Adrenal gland (tissue), 5 donors: Measurements from ENCODE around the gene RASA4B.

Experiments used
- CTCF ChIP-seq, 6 experiments: fragments of 450-650 bp in 4 of 6; fragments of 200-600 bp in 2 of 6; sonication (generic) in 1 of 6; IDR thresholded peaks; 1 replicate in 5 of 6; 2 replicates in 1 of 6; pipeline versions ENCODE4 v1.5.1 to v1.8.0; 2016 to 2021; ENCODE audit warnings: antibody characterized with exemption in 6 of 6, mild to moderate bottlenecking in 2 of 6, moderate library complexity in 1 of 6
- POLR2A ChIP-seq, 2 donors: fragments of 450-650 bp; IDR thresholded peaks; one replicate each; pipeline ENCODE4 v1.6.1; 2017; ENCODE audit warnings: antibody characterized with exemption in 2 of 2, mild to moderate bottlenecking in 2 of 2, moderate library complexity in 1 of 2
- donor health status: DM: no; HTN: no; CAD: no.

DNA sequence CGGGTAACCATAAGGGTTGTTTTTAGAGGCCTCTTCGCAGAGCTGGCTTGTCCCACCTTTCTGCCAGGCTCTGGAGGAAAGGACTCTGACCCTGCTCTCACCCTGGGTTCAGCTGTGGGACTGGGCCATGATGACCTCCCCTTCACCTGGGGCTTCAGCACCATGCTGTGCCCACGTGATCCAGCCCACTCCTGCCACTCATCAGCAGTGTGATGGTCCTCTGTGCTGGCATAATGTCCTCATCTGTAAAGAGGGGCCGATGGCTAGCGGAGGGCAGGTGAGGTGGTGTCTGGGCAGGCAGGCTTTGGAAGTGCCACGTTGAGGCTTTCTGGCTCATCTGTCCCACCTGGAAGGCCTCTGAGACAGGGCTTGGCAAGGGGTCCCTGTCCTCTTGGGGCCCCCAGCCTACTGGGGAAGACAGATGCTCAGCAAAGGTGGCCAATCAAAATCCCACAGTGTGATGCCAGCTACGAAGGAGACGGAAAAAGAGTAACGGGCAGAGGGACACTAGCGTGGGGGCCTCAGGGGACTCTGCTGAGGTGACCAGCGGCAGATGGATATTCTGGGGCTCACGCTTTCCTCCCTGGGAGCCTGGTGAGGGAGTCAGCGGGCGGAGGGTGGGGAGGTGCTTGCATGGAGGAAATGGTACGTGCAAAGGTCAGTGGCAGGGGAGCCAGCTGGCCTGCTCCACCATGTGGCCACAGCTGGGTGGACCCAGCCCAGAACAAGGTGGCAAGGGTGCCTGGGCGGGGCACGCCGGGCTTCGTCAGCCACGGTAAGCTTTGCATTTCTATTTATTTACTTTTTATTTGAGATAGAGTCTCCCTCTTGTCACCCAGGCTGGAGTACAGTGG is 47.4 kb downstream of the RASA4B start:
- TF ChIP-seq CTCF (IDR thresholded peaks at IDR 0.05): no peak
- TF ChIP-seq POLR2A (IDR thresholded peaks at IDR 0.05): no peak
